ENCODE measurements around the gene EIF5A.

DNA sequence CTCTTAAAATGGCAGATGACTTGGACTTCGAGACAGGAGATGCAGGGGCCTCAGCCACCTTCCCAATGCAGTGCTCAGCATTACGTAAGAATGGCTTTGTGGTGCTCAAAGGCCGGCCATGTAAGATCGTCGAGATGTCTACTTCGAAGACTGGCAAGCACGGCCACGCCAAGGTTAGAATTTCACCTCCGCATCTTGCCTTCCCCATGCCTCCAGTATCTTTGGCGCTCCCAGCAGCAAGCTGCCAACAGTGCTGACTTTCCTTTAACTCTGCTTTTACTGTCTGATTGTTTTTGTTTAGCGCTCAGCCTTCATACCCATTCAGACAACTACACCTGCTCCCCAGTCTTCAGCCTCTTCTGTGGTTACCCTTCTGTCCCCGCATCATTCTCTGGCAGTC, 2.2 kb downstream of the EIF5A start:
- no peak for TF ChIP-seq CTCF (IDR thresholded peaks at IDR 0.05)
- no peak for TF ChIP-seq POLR2A (IDR thresholded peaks at IDR 0.05)
